Kidney epithelial cell (primary cell): ENCODE measurements around the gene DMGDH. TPM values are rescaled to one million over a fixed set of nuclear protein-coding genes. Genes with fewer than 3 reads are reported as not detected.
A peak's percentile ranks its signal among the peaks of the same experiment; 100 is the strongest.

Source experiments
- DNase-seq: peaks from one replicate; pipeline ENCODE4 v3.0.0-alpha.2; 2010; ENCODE audit warnings: low read depth
- H3K27me3 ChIP-seq: 2 replicates; pipeline ENCODE4 v1.6.0; 2011; ENCODE audit warnings: low read length; ENCODE audit not compliant: control insufficient read depth, insufficient read depth
- H3K36me3 ChIP-seq: 2 replicates; pipeline ENCODE4 v1.5.1; 2011; ENCODE audit warnings: low read length; ENCODE audit not compliant: control insufficient read depth, insufficient read depth
- H3K4me3 ChIP-seq: 2 replicates; pipeline ENCODE4 v1.5.1; 2011; ENCODE audit warnings: low read depth, mild to moderate bottlenecking, control low read depth, low read length
- total RNA-seq: library from RNA; depleted of rRNA; stranded (reverse); fragments of >200 nt; gene quantifications from 2 replicates; pipeline ENCODE4 v1.2.3, GENCODE V29; 2015
- TF ChIP-seq, protein P1 (sequence below): IDR thresholded peaks from 2 replicates; pipeline ENCODE4 v1.5.1; 2011; ENCODE audit warnings: mild to moderate bottlenecking, moderate library complexity, low read length, control low read depth, inconsistent platforms; ENCODE audit not compliant: insufficient read depth, poor library complexity, severe bottlenecking

Gene DMGDH
- 2.9 and 4.2 TPM in 2 replicates for total RNA-seq

DNA sequence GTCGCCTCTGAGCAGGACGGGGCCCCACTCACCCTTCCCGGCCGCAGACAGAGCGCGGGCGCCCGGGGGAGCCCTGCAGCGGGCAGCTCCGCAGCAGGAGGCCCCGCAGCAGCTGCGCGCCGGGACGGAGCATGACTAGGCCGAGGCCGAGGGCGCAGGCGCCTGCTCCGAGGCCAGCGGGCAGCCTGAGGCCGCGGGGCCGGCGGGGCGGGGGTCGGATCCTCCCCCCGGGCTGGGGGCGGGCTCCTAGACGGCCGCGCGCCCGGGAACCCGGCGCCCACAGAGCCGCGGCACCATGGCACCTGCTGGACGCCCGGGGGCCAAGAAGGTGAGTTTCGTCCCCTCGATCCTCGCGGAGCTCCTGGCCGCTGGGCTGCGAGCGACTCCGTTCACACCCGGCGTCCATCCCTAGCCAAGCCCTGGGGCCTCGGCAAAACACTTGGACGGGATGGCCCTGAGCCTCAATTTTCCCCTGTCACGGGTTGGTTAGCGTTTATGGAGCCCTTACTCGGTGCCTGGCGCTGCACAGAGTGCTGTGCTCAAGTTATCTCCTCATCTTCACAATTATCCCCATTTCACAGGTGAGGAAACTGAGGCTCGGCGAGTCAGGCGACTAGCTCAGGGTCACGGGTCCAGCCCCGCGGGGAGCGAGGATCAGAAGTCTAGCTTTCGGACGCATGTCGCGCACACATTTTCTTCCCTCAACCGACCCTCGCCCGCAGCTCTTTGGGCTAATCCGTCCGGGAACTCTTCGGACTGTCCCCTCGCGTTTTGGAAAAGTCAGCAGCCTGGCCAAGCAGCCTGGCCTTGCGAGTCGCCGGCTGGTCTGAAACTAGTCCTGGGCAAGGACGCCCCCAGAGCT is at the start of gene DMGDH, which contains the start of gene BHMT2:
Gene DMGDH, minus strand, starts transcription at position 187 of the 862 bp plus-strand sequence. Its CDS starts 54 bp downstream, at position 133.
Gene BHMT2, plus strand, starts transcription at position 280 of the 862 bp plus-strand sequence. Its CDS starts 16 bp downstream, at position 296.
- Histone ChIP-seq H3K4me3 (peak within 1 kb of the TSS; percentile 22), H3K27me3 (no peaks in the 10 kb centered on the region), H3K36me3 (no peaks in the 10 kb centered on the region)
- DNase-seq: no peak
- TF ChIP-seq, protein P1, sequence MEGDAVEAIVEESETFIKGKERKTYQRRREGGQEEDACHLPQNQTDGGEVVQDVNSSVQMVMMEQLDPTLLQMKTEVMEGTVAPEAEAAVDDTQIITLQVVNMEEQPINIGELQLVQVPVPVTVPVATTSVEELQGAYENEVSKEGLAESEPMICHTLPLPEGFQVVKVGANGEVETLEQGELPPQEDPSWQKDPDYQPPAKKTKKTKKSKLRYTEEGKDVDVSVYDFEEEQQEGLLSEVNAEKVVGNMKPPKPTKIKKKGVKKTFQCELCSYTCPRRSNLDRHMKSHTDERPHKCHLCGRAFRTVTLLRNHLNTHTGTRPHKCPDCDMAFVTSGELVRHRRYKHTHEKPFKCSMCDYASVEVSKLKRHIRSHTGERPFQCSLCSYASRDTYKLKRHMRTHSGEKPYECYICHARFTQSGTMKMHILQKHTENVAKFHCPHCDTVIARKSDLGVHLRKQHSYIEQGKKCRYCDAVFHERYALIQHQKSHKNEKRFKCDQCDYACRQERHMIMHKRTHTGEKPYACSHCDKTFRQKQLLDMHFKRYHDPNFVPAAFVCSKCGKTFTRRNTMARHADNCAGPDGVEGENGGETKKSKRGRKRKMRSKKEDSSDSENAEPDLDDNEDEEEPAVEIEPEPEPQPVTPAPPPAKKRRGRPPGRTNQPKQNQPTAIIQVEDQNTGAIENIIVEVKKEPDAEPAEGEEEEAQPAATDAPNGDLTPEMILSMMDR: no peak

DNA sequence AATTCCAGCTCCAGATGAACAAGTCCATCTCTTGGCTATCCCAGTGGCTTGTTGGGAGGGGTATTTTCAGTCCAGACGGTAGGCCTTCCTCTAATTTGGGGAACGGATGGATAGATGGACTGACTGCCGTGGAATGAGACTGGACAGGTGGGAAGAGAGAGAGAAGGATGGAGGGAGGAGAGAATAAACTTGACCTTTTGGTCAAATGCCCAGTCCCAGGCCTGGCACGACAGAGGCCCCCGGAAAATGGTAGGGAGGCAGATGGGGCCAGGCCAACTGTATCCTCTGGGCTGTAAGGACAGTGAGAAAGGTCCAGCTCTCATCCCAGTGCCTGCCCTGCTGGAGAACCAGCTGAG is 43.2 kb upstream of the DMGDH start:
- TF ChIP-seq, protein P1: no peak
- Histone ChIP-seq H3K4me3 (no peak overlapping the region), H3K36me3 (no peaks in the 10 kb centered on the region), H3K27me3 (peaks cover 16% of the 10 kb centered on the region)
- DNase-seq: no peak

DNA sequence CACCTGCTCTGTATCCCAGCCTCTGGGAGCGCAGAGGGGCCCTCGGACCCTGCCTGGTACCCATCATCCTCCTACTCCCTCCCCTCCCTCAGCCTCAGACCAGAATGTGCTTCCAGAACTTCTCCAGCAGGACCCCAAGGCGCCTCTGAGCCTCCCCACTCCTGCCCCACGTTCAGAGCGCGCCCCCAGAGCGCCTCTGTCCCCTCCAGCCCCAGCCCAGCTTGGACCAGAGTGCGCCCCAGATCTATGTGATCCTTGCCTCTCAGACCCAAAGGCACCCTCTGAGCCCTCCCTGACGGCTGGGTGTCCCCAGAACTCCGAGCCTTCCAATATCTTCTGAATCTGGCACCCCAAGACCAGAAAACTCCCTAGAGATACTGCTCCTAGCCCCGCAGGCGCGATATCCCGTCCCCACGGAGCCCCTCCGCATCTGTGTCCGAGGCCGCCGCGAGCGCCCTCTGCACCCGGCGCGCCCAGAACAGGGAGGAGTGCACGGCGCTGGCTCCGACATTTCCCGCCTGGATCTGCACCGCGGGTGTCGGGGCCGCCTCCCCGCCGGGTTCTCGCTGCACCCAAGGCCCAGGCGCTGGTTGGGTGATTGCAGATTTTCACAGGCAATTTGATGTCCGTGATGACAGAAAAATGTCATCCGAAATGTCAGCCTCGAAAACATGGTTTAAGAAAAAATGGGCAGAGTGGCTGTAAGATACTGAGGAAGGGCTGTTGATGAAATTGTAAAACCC is 42.7 kb upstream of the DMGDH start:
- TF ChIP-seq, protein P1: peak; percentile 1

DNA sequence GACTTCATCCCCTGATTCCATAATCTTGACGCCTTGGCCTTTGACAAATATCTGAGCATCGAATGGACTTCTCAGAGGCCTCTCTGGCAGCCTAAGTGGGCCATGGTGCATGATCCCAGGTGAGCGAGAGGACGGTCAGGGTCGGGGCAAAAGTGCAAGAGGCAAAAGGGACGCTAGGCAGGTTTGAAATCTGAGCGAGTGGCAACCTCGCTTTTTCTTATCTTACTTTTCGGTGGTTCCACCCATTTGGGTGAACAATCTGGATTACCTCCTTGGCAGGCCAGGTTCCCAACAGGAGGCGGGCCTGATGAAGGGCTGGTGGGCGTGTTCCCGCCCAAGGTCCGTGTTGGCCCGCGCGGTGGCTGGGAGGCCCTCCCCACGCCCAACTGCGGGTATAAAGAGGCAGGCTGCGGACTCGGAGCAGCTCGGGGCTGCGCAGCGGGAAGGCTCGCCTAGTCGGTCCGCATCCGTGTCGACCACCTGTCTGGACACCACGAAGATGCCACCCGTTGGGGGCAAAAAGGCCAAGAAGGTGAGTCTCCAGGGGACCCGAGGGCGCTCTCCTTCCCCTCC is 42.0 kb upstream of the DMGDH start, which contains the start of gene BHMT:
Gene BHMT, plus strand, starts transcription at position 423 of the 573 bp plus-strand sequence. Its CDS starts 77 bp downstream, at position 500.
- peak within 1 kb of the TSS; percentile 16 for H3K4me3 ChIP-seq
- peaks cover 16% of the 10 kb centered on the region for H3K27me3 ChIP-seq
- no peaks in the 10 kb centered on the region for H3K36me3 ChIP-seq
- TF ChIP-seq, protein P1: no peak
- DNase-seq: no peak

More for the DNA sequence above, 42.7 kb upstream of the DMGDH start:
- DNase-seq: no peak
- H3K27me3 ChIP-seq: peaks cover 16% of the 10 kb centered on the region
- H3K4me3 ChIP-seq: peak overlapping the region; percentile 16
- H3K36me3 ChIP-seq: no peaks in the 10 kb centered on the region

DNA sequence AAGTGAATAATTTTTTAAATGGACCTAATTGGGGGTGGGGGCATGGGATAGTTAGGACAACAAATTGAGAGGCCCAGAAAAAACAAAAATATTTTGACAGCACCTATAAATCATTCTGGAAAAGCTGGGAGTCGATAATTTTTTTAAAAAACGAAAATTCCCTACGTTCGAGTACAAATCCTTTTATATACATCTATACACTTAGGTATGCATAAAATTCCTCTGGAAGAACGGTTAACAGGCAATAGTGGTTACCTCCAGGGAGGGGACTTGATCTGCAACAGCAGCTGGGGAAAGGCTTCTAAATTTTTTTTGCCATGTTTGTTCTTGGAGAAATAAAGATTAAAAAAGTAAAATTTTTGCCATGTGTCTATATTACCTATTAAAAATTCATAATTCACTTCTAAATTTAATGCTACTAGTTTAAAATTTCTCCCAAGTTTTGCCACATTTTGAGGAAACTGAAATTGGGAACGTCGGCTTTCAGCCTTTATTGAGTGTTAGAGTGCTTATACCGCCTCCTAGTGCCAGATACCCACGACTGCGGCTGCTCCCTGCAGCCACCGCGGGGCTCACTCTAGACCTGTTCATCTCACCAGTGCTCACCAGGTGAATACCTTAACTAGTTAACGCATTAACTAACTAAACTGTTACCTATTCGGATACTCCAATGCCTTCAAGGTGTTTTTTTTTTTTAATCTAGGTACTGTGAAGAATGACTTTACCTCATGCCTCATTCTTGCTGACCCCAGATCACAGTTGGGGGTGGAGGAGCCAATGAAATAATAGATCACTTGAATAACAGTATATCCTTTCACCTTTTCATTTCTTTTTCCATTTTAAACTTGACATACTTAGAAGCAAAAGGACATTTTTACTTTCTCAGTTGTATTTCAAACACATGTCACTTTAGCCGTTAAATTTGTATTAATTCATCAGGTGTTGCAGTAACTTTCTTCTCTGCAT is 40.3 kb upstream of the DMGDH start:
- no peak for DNase-seq
- Histone ChIP-seq H3K4me3 (no peak overlapping the region), H3K27me3 (peaks cover 16% of the 10 kb centered on the region), H3K36me3 (no peaks in the 10 kb centered on the region)
- TF ChIP-seq, protein P1: peak; percentile 55
